Activated CD4-positive, alpha-beta T cell treated with anti-CD3 and anti-CD28 coated beads for 36 hours (primary cell): ENCODE data around the gene WDR93. TPM values are rescaled to one million over a fixed set of nuclear protein-coding genes. Genes with fewer than 3 reads are reported as not detected.
A peak's percentile ranks its signal among the peaks of the same experiment; 100 is the strongest.

ENCODE experiments used
- ATAC-seq: fragments of 200-7000 bp; cut with Tn5 transposase; one replicate; pipeline ENCODE4 v1.10.0; 2021; ENCODE audit warnings: mild to moderate bottlenecking, moderate library complexity
- CTCF ChIA-PET: fragments of 350-600 bp; sonication (Branson Sonifier 250); formaldehyde crosslinking; loops from one replicate; lab custom pipeline; 2021; ENCODE audit warnings: antibody characterized with exemption; lab: Charles Lee
- POLR2A ChIA-PET: fragments of 350-600 bp; sonication (Branson Sonifier 250); formaldehyde crosslinking; loops from one replicate; lab custom pipeline; 2021; ENCODE audit warnings: antibody characterized with exemption, inconsistent platforms; lab: Charles Lee
- DNase-seq: peaks from one replicate; pipeline ENCODE4 v3.0.0-alpha.2; 2020
- H3K27ac Mint-ChIP-seq: one replicate; pipeline ENCODE4 v1.8.0; 2021; ENCODE audit warnings: mixed read lengths
- H3K27me3 Mint-ChIP-seq: one replicate; pipeline ENCODE4 v1.8.0; 2021; ENCODE audit warnings: mixed read lengths
- H3K36me3 Mint-ChIP-seq: one replicate; pipeline ENCODE4 v1.8.0; 2021; ENCODE audit warnings: low read depth, mixed read lengths
- H3K4me1 Mint-ChIP-seq: one replicate; pipeline ENCODE4 v1.8.0; 2021; ENCODE audit warnings: mixed read lengths
- H3K4me3 Mint-ChIP-seq: one replicate; pipeline ENCODE4 v1.8.0; 2021; ENCODE audit warnings: mild to moderate bottlenecking, moderate library complexity, mixed read lengths
- H3K9me3 Mint-ChIP-seq: one replicate; pipeline ENCODE4 v1.8.0; 2021; ENCODE audit warnings: low read depth, mixed read lengths
- intact Hi-C, 2 experiments: fragments of 100-400 bp; cut with DNase I in 1 of 2; cut with micrococcal nuclease in 1 of 2; formaldehyde crosslinking; loops; one replicate each; pipeline versions ENCODE4 v1.14.2 to v1.15.1; 2022 to 2024; cut with DNase I, micrococcal nuclease
- total RNA-seq, 2 experiments: library from RNA; stranded (reverse); gene quantifications; one replicate each; pipeline ENCODE4 v1.2.3, GENCODE V29; 2021

The WDR93 gene
- not detected for total RNA-seq

DNA sequence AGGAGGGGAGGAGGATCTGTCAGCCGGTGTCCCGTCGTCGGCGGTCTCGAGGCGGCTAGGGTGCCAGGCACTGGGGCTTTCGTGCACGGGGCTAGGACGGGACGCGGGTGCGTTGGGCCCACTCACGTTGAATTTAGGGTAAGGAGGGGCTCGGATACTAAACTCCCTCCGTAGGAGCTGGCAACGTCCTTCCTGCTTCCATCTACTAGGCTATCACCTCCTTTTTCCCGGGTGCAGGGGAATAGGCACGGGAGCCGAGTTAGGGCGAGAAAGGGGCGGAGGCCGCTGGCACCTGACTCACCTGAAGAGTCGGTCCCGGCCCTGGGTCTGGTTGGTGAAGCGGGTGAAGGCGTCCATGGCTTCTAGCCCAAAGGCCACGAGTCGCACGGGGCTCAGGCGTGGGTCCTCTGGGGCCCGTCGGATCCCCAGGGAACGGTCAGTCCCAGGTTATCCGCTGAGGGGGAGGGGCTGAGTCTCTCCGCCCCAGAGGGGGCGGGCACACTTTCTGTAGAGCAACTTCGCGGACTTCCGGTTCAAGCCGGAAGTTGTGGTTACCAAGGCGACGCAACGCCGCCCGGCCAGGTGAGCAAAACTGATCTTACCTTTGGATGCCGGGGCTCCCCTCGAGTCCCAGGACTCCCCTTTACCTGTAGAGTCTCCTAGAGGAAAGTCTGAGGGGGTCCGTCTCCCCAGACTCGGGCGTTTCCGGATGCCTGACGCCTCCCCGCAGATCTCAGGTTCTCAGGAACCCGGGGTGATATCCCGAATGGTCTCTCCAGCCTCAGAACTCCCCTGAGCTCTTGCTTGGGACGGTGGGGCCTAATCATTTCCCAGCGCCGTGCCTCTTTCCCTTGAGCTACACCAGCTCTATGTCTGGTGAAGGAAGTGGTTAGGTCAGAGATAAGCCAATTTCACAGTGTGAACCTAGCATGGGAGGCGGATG is at the start of gene WDR93, which contains the start of gene PEX11A:
Gene WDR93, plus strand, starts transcription at position 536 of the 943 bp plus-strand sequence. CDS start 10,936 bp downstream, outside the sequence.
Gene PEX11A, minus strand, starts transcription at position 479 of the 943 bp plus-strand sequence. Its CDS starts 122 bp downstream, at position 357.
- peak within 1 kb of the TSS; percentile 85 for H3K4me3 Mint-ChIP-seq
- ChIA-PET POLR2A (no interaction called here), CTCF (interaction anchor here (0.6 to 1.9 kb wide), 2 partner anchors 17 to 20 kb away, joined by 3 to 5 read pairs; no protein-coding TSS in a partner anchor)
- H3K27ac Mint-ChIP-seq, result peak within 1 kb of the TSS; percentile 82
- DNase-seq, result peak; percentile 87
- H3K9me3 Mint-ChIP-seq, result no peaks in the 10 kb centered on the region
- peaks cover 1% of the 10 kb centered on the region for H3K36me3 Mint-ChIP-seq
- peaks cover 12% of the 10 kb centered on the region for H3K4me1 Mint-ChIP-seq
- intact Hi-C loops, result loop anchor here (1.0 to 10.0 kb wide), 6 partner anchors 60 to 542 kb away; partner anchors contain the start of genes TICRR (in 2 of the 2), CIB1 (in 1 of the 2) and GDPGP1 (in 1 of the 2)
- no peaks in the 10 kb centered on the region for H3K27me3 Mint-ChIP-seq
- ATAC-seq, result peak; percentile 92

GRCh38 chr15:89641053-89641452 is 49.6 kb upstream of the WDR93 start:
- no peaks in the 10 kb centered on the region for H3K27me3 Mint-ChIP-seq
- CTCF ChIA-PET, result no interaction called here
- no peaks in the 10 kb centered on the region for H3K4me1 Mint-ChIP-seq
- no peaks in the 10 kb centered on the region for H3K36me3 Mint-ChIP-seq
- H3K9me3 Mint-ChIP-seq, result no peaks in the 10 kb centered on the region
- DNase-seq (no peak), ATAC-seq (no peak)
- POLR2A ChIA-PET, result no interaction called here
- no peak overlapping the region for H3K27ac Mint-ChIP-seq
- no peak overlapping the region for H3K4me3 Mint-ChIP-seq
- intact Hi-C loops, result no loop called here

- Mint-ChIP-seq H3K4me1 (no peaks in the 10 kb centered on the region), H3K4me3 (no peak overlapping the region), H3K27me3 (peaks cover 2% of the 10 kb centered on the region), H3K27ac (no peak overlapping the region), H3K36me3 (no peaks in the 10 kb centered on the region), H3K9me3 (no peaks in the 10 kb centered on the region)
- ATAC-seq, result no peak
- intact Hi-C loops, result no loop called here
- ChIA-PET CTCF (no interaction called here), POLR2A (no interaction called here)
- no peak for DNase-seq
These were observed 48.5 kb upstream of the WDR93 start for GRCh38 chr15:89642106-89642505.

- POLR2A ChIA-PET, result no interaction called here
- H3K27ac Mint-ChIP-seq, result no peak overlapping the region
- ATAC-seq, result no peak
- CTCF ChIA-PET, result interaction anchor here (0.6 to 1.0 kb wide), 3 partner anchors 22 to 60 kb away, joined by 3 to 4 read pairs (median 4); no protein-coding TSS in a partner anchor
- H3K4me1 Mint-ChIP-seq, result no peaks in the 10 kb centered on the region
- peaks cover 4% of the 10 kb centered on the region for H3K27me3 Mint-ChIP-seq
- no peaks in the 10 kb centered on the region for H3K36me3 Mint-ChIP-seq
- no peak overlapping the region for H3K4me3 Mint-ChIP-seq
- DNase-seq, result no peak
- no peaks in the 10 kb centered on the region for H3K9me3 Mint-ChIP-seq
- intact Hi-C loops, result no loop called here
These were observed 44.9 kb upstream of the WDR93 start for GRCh38 chr15:89645680-89646079.

GRCh38 chr15:89646416-89647141 is 44.0 kb upstream of the WDR93 start:
- no peaks in the 10 kb centered on the region for H3K9me3 Mint-ChIP-seq
- DNase-seq, result no peak
- H3K27ac Mint-ChIP-seq, result no peak overlapping the region
- ChIA-PET POLR2A (no interaction called here), CTCF (interaction anchor here (0.6 to 1.5 kb wide), 8 partner anchors 16 to 430 kb away, joined by 3 to 5 read pairs (median 4); no protein-coding TSS in a partner anchor)
- intact Hi-C loops, result no loop called here
- no peaks in the 10 kb centered on the region for H3K36me3 Mint-ChIP-seq
- peak; percentile 16 for ATAC-seq
- peaks cover 4% of the 10 kb centered on the region for H3K27me3 Mint-ChIP-seq
- H3K4me1 Mint-ChIP-seq, result no peaks in the 10 kb centered on the region
- no peak overlapping the region for H3K4me3 Mint-ChIP-seq

DNA sequence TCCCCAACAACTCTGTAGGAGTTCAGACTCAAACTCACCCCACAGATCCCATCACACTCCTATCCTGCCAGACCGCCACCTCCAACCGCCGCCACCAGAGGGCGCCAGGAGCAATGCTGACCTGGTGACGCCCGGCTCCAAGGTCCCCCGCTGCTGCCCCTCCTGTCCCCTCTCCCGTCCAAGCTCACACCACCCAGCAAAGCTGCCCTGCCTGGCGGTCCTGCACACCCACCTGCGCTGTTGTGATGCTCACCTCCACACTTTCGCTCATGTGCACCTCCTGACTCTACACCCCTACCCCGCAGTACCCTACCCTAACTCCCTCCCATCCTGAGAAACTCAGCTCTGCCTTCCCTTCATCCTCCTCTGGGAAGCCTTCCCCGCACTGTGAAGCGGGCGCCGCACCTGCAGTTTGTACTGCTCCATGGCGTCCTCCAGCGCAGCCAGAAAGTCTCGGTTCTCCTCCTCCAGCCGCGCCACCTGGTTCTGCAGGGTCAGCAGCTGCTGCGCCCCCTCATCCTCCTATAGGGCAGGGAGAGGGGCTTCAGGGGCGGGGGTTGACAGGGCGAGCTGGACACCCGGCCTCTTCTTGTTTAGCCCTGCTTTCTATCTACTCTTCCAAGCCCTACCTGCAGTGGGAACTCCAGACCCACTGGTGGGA is 43.3 kb upstream of the WDR93 start:
- CTCF ChIA-PET, result interaction anchor here (0.7 to 1.5 kb wide), 7 partner anchors 18 to 430 kb away, joined by 3 to 5 read pairs (median 3); no protein-coding TSS in a partner anchor
- peak; percentile 86 for DNase-seq
- peak; percentile 90 for ATAC-seq
- Mint-ChIP-seq H3K27ac (no peak overlapping the region), H3K36me3 (no peaks in the 10 kb centered on the region), H3K27me3 (peaks cover 6% of the 10 kb centered on the region), H3K4me1 (no peaks in the 10 kb centered on the region), H3K4me3 (no peak overlapping the region), H3K9me3 (no peaks in the 10 kb centered on the region)
- POLR2A ChIA-PET, result no interaction called here
- intact Hi-C loops, result no loop called here

DNA sequence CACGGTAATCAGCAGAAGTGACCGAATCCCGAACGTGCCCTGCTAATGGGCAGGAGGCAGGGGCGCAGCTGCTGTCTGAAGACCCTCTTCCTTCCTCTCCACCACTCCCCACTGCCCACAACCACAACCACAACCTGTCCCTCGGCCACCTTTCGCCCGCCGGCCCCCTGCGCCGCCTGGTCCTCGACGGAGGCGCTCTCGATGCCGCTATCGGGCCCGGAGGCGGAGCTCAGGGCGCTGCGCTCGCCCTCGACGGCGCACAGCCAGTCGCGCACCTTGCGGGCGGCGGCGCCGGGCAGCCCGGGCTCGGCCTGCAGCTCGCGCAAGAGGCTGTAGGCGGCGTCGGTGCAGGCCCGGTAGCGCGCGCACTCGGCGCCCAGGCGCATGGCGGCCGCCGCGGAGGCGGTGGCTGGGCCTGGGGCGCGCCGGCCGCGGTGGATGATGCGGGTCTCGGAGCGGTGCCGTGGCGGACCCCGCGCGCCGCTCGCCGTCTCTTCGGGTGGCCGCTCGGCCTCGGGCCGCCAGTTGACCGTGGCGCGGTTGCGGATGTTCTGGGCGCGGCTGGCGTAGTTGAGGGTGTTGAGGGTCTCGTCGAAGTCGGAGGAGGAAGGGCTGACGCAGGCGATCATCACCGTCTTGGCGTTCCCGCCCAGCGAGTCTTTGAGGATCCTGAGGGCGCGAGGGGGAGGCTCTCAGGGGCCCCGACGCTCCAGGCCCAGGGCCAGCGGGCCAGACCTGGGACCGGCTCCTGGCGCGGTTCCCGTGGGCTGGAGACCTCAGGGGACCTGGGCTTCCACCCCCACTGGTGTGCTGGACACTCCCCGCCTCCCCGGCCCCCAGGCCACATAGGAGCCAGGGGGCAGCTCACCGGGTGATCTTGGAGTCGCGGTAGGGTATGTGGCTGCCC is 42.3 kb upstream of the WDR93 start:
- intact Hi-C loops, result no loop called here
- DNase-seq (no peak), ATAC-seq (no peak)
- Mint-ChIP-seq H3K27ac (no peak overlapping the region), H3K4me3 (no peak overlapping the region), H3K27me3 (peaks cover 11% of the 10 kb centered on the region), H3K4me1 (no peaks in the 10 kb centered on the region), H3K9me3 (no peaks in the 10 kb centered on the region), H3K36me3 (no peaks in the 10 kb centered on the region)
- ChIA-PET CTCF (interaction anchor here (0.7 to 1.5 kb wide), 5 partner anchors 17 to 429 kb away, joined by 3 to 5 read pairs (median 4); no protein-coding TSS in a partner anchor), POLR2A (no interaction called here)

DNA sequence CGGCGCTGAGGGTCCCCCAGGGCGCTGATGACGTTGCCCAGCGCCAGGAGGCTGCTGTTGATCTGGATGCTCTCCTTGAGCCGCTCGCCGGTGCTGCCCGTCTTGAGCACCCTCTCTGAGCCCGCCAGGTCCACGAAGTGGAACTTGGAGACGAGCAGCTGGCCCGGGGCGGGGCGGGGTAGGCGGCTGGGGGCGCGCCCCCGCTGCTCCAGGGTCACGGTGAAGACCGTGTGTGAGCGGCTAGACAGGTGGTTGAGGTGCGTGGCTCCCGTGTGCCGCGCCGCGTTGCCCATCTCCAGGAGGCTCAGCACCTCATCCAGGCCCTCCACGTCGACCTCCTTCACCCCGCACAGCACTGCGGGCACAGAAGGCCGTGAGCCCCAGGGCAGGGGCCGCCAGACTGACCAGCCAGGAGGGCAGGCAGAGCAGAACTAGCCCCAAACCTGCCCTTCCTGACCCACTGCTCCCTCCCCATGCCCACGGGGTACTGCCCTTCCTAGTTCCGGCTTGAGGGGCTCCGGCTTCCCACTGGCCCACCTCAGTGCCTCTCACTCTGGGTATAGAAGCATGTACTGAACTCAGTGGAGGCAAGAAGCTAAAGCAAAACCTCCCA is 41.5 kb upstream of the WDR93 start:
- CTCF ChIA-PET, result interaction anchor here (1.3 kb wide), 1 partner anchor 37 kb away, joined by 5 read pairs; no protein-coding TSS in a partner anchor
- no peaks in the 10 kb centered on the region for H3K9me3 Mint-ChIP-seq

DNA sequence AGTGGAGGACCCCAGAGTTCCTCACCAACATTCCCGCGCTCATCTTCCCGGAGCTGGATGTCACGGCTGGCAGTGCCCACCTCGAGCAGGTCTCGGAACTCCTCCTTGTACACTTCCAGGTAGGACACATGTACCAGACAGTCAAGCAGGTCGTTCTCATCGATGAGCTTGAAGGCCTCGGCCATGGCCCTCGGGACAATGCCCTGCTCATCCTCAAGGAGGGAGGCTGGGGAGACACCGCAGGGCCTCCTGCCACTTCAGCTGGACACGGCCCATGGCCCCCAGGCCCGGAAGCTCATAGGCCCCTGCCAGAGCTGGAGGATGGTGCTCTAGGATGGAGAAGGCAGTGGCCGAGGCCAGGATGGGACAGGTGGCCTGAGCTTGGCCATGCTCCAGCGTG is 40.9 kb upstream of the WDR93 start:
- CTCF ChIA-PET, result interaction anchor here (0.6 to 1.3 kb wide), 2 partner anchors 38 to 159 kb away, joined by 3 to 5 read pairs; no protein-coding TSS in a partner anchor
- intact Hi-C loops, result no loop called here

More for the DNA sequence above, 41.5 kb upstream of the WDR93 start:
- DNase-seq (no peak), ATAC-seq (no peak)
- H3K27ac Mint-ChIP-seq, result no peak overlapping the region
- no peaks in the 10 kb centered on the region for H3K4me1 Mint-ChIP-seq
- H3K36me3 Mint-ChIP-seq, result no peaks in the 10 kb centered on the region
- POLR2A ChIA-PET, result no interaction called here
- H3K4me3 Mint-ChIP-seq, result no peak overlapping the region
- peaks cover 13% of the 10 kb centered on the region for H3K27me3 Mint-ChIP-seq
- intact Hi-C loops, result no loop called here

DNA sequence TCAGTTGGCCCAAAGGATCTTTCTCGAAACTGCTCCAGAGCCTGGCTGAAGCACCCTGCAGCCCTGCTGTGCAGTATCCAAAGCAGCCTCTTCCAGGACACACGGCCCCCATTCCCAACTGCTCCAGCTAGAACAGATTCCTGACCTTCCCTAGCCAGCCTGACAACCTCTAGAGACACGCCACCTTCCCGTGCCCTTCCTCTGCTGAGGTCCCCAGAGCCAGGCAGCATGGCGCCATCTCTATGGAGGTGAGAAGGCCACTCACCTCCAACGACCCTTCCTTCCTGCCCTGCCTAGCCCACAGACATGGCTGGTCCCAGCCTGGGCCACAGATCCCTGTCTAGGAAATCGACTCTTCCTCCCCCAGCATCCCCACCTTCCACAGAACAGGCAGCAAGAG is 38.5 kb upstream of the WDR93 start:
- Mint-ChIP-seq H3K4me1 (peaks cover 11% of the 10 kb centered on the region), H3K27ac (no peak overlapping the region), H3K36me3 (no peaks in the 10 kb centered on the region), H3K4me3 (no peak overlapping the region), H3K27me3 (peaks cover 22% of the 10 kb centered on the region), H3K9me3 (no peaks in the 10 kb centered on the region)
- intact Hi-C loops, result no loop called here
- ATAC-seq (no peak), DNase-seq (no peak)
- POLR2A ChIA-PET, result no interaction called here
- CTCF ChIA-PET, result interaction anchor here (0.7 kb wide), 1 partner anchor 162 kb away, joined by 3 read pairs; no protein-coding TSS in a partner anchor

More for the DNA sequence above, 40.9 kb upstream of the WDR93 start:
- Mint-ChIP-seq H3K4me1 (peaks cover 5% of the 10 kb centered on the region), H3K4me3 (no peak overlapping the region), H3K27ac (no peak overlapping the region), H3K27me3 (peaks cover 18% of the 10 kb centered on the region), H3K9me3 (no peaks in the 10 kb centered on the region), H3K36me3 (no peaks in the 10 kb centered on the region)
- POLR2A ChIA-PET, result no interaction called here
- ATAC-seq, result no peak
- no peak for DNase-seq
